PC-9 (cell line): ENCODE measurements around the gene IPO4. TPM values are rescaled to one million over a fixed set of nuclear protein-coding genes. Genes with fewer than 3 reads are reported as not detected.

Experiments
- BruUV-seq: library from RNA; stranded (reverse); fragments of 400-500 nt; replicated peaks from 2 replicates; lab custom pipeline; 2021; lab: Mats Ljungman, UMichigan
- CTCF ChIA-PET: fragments of 300-600 bp; sonication (Branson Sonifier 250); formaldehyde crosslinking; loops from one replicate; lab custom pipeline; 2022; ENCODE audit warnings: antibody characterized with exemption; lab: Charles Lee
- POLR2A ChIA-PET: fragments of 300-600 bp; sonication (Branson Sonifier 250); formaldehyde crosslinking; loops from one replicate; lab custom pipeline; 2022; ENCODE audit warnings: antibody characterized with exemption; ENCODE audit not compliant: unreplicated experiment; lab: Charles Lee
- DNase-seq, 2 experiments: peaks; one replicate each; pipeline versions ENCODE4 v3.0.0 to v3.0.0-alpha.2; 2015 to 2022; ENCODE audit warnings: mixed read lengths in 1 of 2
- H2AFZ ChIP-seq: fragments of 200-600 bp; sonication (generic); 2 replicates; pipeline ENCODE4 v1.8.1; 2017; ENCODE audit warnings: antibody characterized with exemption
- H3F3A ChIP-seq: fragments of 200-600 bp; sonication (generic); 2 replicates; pipeline ENCODE4 v1.8.1; 2017; ENCODE audit warnings: antibody characterized with exemption, mild to moderate bottlenecking, low read depth; ENCODE audit not compliant: insufficient read depth
- H3K27ac ChIP-seq: fragments of 200-600 bp; sonication (generic); 2 replicates; pipeline ENCODE4 v1.6.1; 2016; ENCODE audit warnings: mixed run types
- H3K27me3 ChIP-seq: fragments of 200-600 bp; sonication (generic); 2 replicates; pipeline ENCODE4 v1.6.1; 2016; ENCODE audit warnings: low read depth, mixed run types; ENCODE audit not compliant: insufficient read depth
- H3K36me3 ChIP-seq: fragments of 200-600 bp; sonication (generic); 2 replicates; pipeline ENCODE4 v1.6.1; 2016; ENCODE audit warnings: low read depth, mixed run types
- H3K4me1 ChIP-seq: fragments of 200-600 bp; sonication (generic); replicated peaks from 2 replicates; pipeline ENCODE4 v1.6.1; 2016; ENCODE audit warnings: mixed run types; ENCODE audit not compliant: insufficient read depth
- H3K4me2 ChIP-seq: fragments of 200-600 bp; sonication (generic); 2 replicates; pipeline ENCODE4 v1.6.1; 2017; ENCODE audit warnings: mixed run types
- H3K4me3 ChIP-seq: fragments of 200-600 bp; sonication (generic); 2 replicates; pipeline ENCODE4 v1.6.1; 2016; ENCODE audit warnings: mixed run types
- H3K79me2 ChIP-seq: fragments of 200-600 bp; sonication (generic); 2 replicates; pipeline ENCODE4 v1.6.1; 2017; ENCODE audit warnings: low read depth, mixed run types
- H3K9me2 ChIP-seq: fragments of 200-600 bp; sonication (generic); 2 replicates; pipeline ENCODE4 v1.8.1; 2017; ENCODE audit warnings: mild to moderate bottlenecking; ENCODE audit not compliant: insufficient read depth
- H3K9me3 ChIP-seq: fragments of 200-600 bp; sonication (generic); 2 replicates; pipeline ENCODE4 v1.8.1; 2016; ENCODE audit warnings: low read depth; ENCODE audit not compliant: insufficient read depth
- H4K20me1 ChIP-seq: fragments of 200-600 bp; sonication (generic); 2 replicates; pipeline ENCODE4 v1.8.1; 2017; ENCODE audit not compliant: insufficient read depth
- CTCF ChIP-seq: fragments of 200-600 bp; sonication (generic); conservative IDR thresholded peaks from 2 replicates; pipeline ENCODE4 v1.6.1; 2017; ENCODE audit warnings: mixed run types, antibody characterized with exemption, mild to moderate bottlenecking, moderate library complexity
- EZH2 ChIP-seq: fragments of 200-600 bp; sonication (generic); IDR thresholded peaks from 2 replicates; pipeline ENCODE4 v1.8.0; 2017; ENCODE audit warnings: antibody characterized with exemption, low read depth
- intact Hi-C: fragments of 100-400 bp; cut with micrococcal nuclease; formaldehyde crosslinking; loops from one replicate; pipeline ENCODE4 v1.10.0; 2022; ENCODE audit not compliant: unreplicated experiment
- total RNA-seq: library from RNA; stranded (reverse); gene quantifications from 2 replicates; pipeline ENCODE4 v1.2.3, GENCODE V29; 2021

Gene IPO4
- total RNA-seq, 1 experiment from 2014 or later, result 44.1 TPM

GRCh38 chr14:24172871-24173281 is 15.7 kb downstream of the IPO4 start:
- ChIA-PET CTCF (no interaction called here), POLR2A (no interaction called here)
- no peaks in the 10 kb centered on the region for H3K79me2 ChIP-seq
- no peak for DNase-seq
- H4K20me1 ChIP-seq, result no peaks in the 10 kb centered on the region
- H3K4me1 ChIP-seq, result no peaks in the 10 kb centered on the region
- no peaks in the 10 kb centered on the region for H3K9me3 ChIP-seq
- H2AFZ ChIP-seq, result no peak overlapping the region
- H3K27me3 ChIP-seq, result no peaks in the 10 kb centered on the region
- no peak overlapping the region for H3K4me3 ChIP-seq
- intact Hi-C loops, result no loop called here
- H3F3A ChIP-seq, result no peaks in the 10 kb centered on the region; the same call in 1 of the 2 replicates
- no peak overlapping the region for H3K27ac ChIP-seq
- no peaks in the 10 kb centered on the region for H3K9me2 ChIP-seq
- H3K4me2 ChIP-seq, result no peak overlapping the region
- BruUV-seq, result no TSS peak
- no peaks in the 10 kb centered on the region for H3K36me3 ChIP-seq
- TF ChIP-seq EZH2 (no peak), CTCF (no peak)

GRCh38 chr14:24172261-24172860 is 16.3 kb downstream of the IPO4 start:
- Histone ChIP-seq H3K27ac (no peak overlapping the region), H3K36me3 (no peaks in the 10 kb centered on the region), H3K9me3 (no peaks in the 10 kb centered on the region), H3F3A (no peaks in the 10 kb centered on the region; the same call in 1 of the 2 replicates), H2AFZ (no peak overlapping the region), H3K4me3 (no peak overlapping the region), H4K20me1 (no peaks in the 10 kb centered on the region), H3K4me1 (no peaks in the 10 kb centered on the region), H3K4me2 (no peak overlapping the region), H3K9me2 (no peaks in the 10 kb centered on the region), H3K27me3 (no peaks in the 10 kb centered on the region), H3K79me2 (no peaks in the 10 kb centered on the region)
- CTCF ChIA-PET, result no interaction called here
- POLR2A ChIA-PET, result no interaction called here
- intact Hi-C loops, result no loop called here
- DNase-seq, result no peak
- BruUV-seq, result no TSS peak
- TF ChIP-seq EZH2 (no peak), CTCF (no peak)

- Histone ChIP-seq H3K79me2 (no peaks in the 10 kb centered on the region), H2AFZ (no peak within 1 kb of the TSS), H4K20me1 (no peaks in the 10 kb centered on the region), H3K9me3 (no peaks in the 10 kb centered on the region), H3K4me3 (no peak within 1 kb of the TSS), H3K27ac (no peak within 1 kb of the TSS), H3K36me3 (no peaks in the 10 kb centered on the region), H3K27me3 (no peaks in the 10 kb centered on the region), H3K9me2 (no peaks in the 10 kb centered on the region), H3K4me2 (no peak within 1 kb of the TSS), H3F3A (no peaks in the 10 kb centered on the region; the same call in 1 of the 2 replicates), H3K4me1 (no peaks in the 10 kb centered on the region)
- intact Hi-C loops, result no loop called here
- no peak for DNase-seq
- ChIA-PET CTCF (no interaction called here), POLR2A (no interaction called here)
- TF ChIP-seq EZH2 (no peak), CTCF (no peak)
- BruUV-seq, result no TSS peak
Observed at GRCh38 chr14:24171422-24172260, 17.0 kb downstream of the IPO4 start, which contains the start of gene REC8. Gene REC8, plus strand, starts transcription at chr14:24172080. Its CDS starts 473 bp downstream, at chr14:24172553.
